HepG2 (cell line): ENCODE data around the gene TMEM97. TPM values are rescaled to one million over a fixed set of nuclear protein-coding genes. Genes with fewer than 3 reads are reported as not detected.

ENCODE experiments used
- CC2D1A ChIP-seq: sonication (generic); formaldehyde crosslinking; IDR thresholded peaks from 2 replicates; pipeline ENCODE4 v1.8.1; 2023; ENCODE audit warnings: mild to moderate bottlenecking, missing genetic modification reagents
- DMAP1 ChIP-seq: IDR thresholded peaks from 2 replicates; pipeline ENCODE4 v1.6.1; 2016
- HOXA3 ChIP-seq: sonication (generic); formaldehyde crosslinking; IDR thresholded peaks from 2 replicates; pipeline ENCODE4 v1.5.0; 2020; ENCODE audit warnings: missing genetic modification reagents
- KLF16 ChIP-seq, 2 experiments: sonication (generic) in 1 of 2; formaldehyde crosslinking in 1 of 2; IDR thresholded peaks; 2 replicates each; pipeline versions ENCODE4 v1.6.1 to v1.8.0; 2016 to 2023; ENCODE audit warnings: missing genetic modification reagents in 2 of 2, missing compliant biosample characterization in 1 of 2
- KLF6 ChIP-seq: IDR thresholded peaks from 2 replicates; pipeline ENCODE4 v1.8.0; 2016; ENCODE audit warnings: missing biosample characterization, missing genetic modification reagents
- MYNN ChIP-seq: sonication (generic); formaldehyde crosslinking; IDR thresholded peaks from 2 replicates; pipeline ENCODE4 v1.4.0; 2020; ENCODE audit warnings: mild to moderate bottlenecking, low read depth, missing genetic modification reagents
- RFXAP ChIP-seq: sonication (generic); formaldehyde crosslinking; IDR thresholded peaks from 2 replicates; pipeline ENCODE4 v1.4.0; 2020; ENCODE audit warnings: missing genetic modification reagents, borderline replicate concordance
- SMAD3 ChIP-seq: sonication (generic); formaldehyde crosslinking; IDR thresholded peaks from 2 replicates; pipeline ENCODE4 v1.4.0; 2020; ENCODE audit warnings: missing genetic modification reagents
- ZNF451 ChIP-seq: sonication (generic); formaldehyde crosslinking; IDR thresholded peaks from 2 replicates; pipeline ENCODE4 v1.5.0; 2020; ENCODE audit warnings: mild to moderate bottlenecking, missing genetic modification reagents
- ZNF775 ChIP-seq: sonication (generic); formaldehyde crosslinking; IDR thresholded peaks from 2 replicates; pipeline ENCODE4 v1.4.0; 2020; ENCODE audit warnings: missing genetic modification reagents, mild to moderate bottlenecking, moderate library complexity, borderline replicate concordance
- polyA plus RNA-seq, 8 experiments: library from polyadenylated mRNA; depleted of rRNA in 3 of 8; stranded (reverse) in 7 of 8; unstranded in 1 of 8; fragments of >200 nt; fragmentation: Illumina TruSeq in 4 of 8; extraction: Trizol in 4 of 8; gene quantifications; 2 replicates each; pipeline versions ENCODE4 v1.2.1 to v1.2.3, GENCODE V29; 2011 to 2016; ENCODE audit warnings: low read depth in 4 of 8, missing spikeins in 1 of 8, mixed read lengths in 1 of 8; ENCODE audit not compliant: insufficient read depth in 1 of 8
- total RNA-seq, 5 experiments: library from RNA; depleted of rRNA; stranded (reverse); fragments of >200 nt; fragmentation: Illumina TruSeq; extraction: Trizol; gene quantifications; 2 replicates each; pipeline ENCODE4 v1.2.3, GENCODE V29; 2016; ENCODE audit warnings: low read depth in 1 of 5
- TF ChIP-seq, protein P1 (sequence below): sonication (generic); formaldehyde crosslinking; IDR thresholded peaks from 2 replicates; pipeline ENCODE4 v1.4.0; 2020; ENCODE audit warnings: mild to moderate bottlenecking, missing genetic modification reagents
- TF ChIP-seq, protein P2 (sequence below), 2 experiments: sonication (generic) in 1 of 2; formaldehyde crosslinking in 1 of 2; IDR thresholded peaks; 2 replicates each; pipeline versions ENCODE4 v1.4.0 to v1.6.1; 2018 to 2020; ENCODE audit warnings: missing genetic modification reagents in 2 of 2, borderline replicate concordance in 1 of 2, low read depth in 1 of 2, mild to moderate bottlenecking in 1 of 2, missing biosample characterization in 1 of 2
- TF ChIP-seq, protein P3 (sequence below): sonication (generic); formaldehyde crosslinking; IDR thresholded peaks from 2 replicates; pipeline ENCODE4 v1.5.0; 2020; ENCODE audit warnings: mild to moderate bottlenecking, missing genetic modification reagents, moderate library complexity
- TF ChIP-seq, protein P4 (sequence below): sonication (generic); formaldehyde crosslinking; IDR thresholded peaks from 2 replicates; pipeline ENCODE4 v1.8.0; 2022; ENCODE audit warnings: mild to moderate bottlenecking, missing genetic modification reagents, borderline replicate concordance
- TF ChIP-seq, protein P5 (sequence below): sonication (generic); formaldehyde crosslinking; IDR thresholded peaks from 2 replicates; pipeline ENCODE4 v1.4.0; 2020; ENCODE audit warnings: mild to moderate bottlenecking, missing genetic modification reagents

TMEM97 gene
- total and polyA plus RNA-seq, 2 of the 13 experiments (the other 11 are each of a cell fraction or from before 2014, with no cell fraction given), result 69.6 to 137 TPM

DNA sequence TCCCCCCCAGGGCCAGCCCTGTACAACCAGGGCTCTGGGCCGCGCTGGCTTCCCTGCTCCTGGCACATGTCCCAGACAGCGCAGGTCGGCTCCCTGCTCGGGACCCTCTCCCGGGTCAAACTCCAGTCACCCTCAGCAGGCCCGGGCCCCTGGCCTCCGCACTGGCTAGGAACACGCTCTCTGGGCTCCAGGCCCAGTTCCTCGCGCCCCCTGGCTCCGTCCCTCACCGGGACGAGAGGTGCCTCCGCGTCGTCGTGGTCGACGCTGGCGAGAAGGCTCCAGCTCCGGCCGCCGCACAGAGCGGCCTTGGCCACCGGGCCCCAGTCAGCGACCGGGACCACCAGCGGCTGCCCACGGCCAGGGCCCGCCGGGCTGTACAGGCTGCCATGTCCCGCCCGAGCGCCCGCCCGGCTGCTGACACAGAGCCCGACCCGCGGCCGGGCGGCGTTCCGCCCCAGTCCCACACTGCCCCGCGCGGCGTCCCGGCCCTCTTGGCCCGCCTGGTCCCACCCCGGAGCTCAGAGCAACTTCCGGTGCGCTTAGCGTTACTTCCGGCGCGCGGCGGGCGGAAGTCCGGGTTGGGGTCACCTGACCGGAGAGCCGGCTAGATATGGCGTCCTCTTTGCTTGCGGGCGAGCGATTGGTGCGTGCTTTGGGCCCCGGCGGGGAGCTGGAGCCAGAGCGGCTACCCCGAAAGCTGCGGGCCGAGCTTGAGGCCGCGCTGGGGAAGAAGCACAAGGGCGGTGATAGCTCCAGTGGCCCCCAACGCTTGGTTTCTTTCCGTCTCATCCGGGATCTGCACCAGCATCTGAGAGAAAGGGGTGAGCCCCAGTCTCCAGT, 38.3 kb downstream of the TMEM97 start, which contains the start of gene POLDIP2 (continued):
- TF ChIP-seq, protein P1, sequence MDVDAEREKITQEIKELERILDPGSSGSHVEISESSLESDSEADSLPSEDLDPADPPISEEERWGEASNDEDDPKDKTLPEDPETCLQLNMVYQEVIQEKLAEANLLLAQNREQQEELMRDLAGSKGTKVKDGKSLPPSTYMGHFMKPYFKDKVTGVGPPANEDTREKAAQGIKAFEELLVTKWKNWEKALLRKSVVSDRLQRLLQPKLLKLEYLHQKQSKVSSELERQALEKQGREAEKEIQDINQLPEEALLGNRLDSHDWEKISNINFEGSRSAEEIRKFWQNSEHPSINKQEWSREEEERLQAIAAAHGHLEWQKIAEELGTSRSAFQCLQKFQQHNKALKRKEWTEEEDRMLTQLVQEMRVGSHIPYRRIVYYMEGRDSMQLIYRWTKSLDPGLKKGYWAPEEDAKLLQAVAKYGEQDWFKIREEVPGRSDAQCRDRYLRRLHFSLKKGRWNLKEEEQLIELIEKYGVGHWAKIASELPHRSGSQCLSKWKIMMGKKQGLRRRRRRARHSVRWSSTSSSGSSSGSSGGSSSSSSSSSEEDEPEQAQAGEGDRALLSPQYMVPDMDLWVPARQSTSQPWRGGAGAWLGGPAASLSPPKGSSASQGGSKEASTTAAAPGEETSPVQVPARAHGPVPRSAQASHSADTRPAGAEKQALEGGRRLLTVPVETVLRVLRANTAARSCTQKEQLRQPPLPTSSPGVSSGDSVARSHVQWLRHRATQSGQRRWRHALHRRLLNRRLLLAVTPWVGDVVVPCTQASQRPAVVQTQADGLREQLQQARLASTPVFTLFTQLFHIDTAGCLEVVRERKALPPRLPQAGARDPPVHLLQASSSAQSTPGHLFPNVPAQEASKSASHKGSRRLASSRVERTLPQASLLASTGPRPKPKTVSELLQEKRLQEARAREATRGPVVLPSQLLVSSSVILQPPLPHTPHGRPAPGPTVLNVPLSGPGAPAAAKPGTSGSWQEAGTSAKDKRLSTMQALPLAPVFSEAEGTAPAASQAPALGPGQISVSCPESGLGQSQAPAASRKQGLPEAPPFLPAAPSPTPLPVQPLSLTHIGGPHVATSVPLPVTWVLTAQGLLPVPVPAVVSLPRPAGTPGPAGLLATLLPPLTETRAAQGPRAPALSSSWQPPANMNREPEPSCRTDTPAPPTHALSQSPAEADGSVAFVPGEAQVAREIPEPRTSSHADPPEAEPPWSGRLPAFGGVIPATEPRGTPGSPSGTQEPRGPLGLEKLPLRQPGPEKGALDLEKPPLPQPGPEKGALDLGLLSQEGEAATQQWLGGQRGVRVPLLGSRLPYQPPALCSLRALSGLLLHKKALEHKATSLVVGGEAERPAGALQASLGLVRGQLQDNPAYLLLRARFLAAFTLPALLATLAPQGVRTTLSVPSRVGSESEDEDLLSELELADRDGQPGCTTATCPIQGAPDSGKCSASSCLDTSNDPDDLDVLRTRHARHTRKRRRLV (CRISPR knock-in tag), result peak; percentile 72; the same call in 1 of the 2 replicates
- TF ChIP-seq SMAD3 (CRISPR knock-in tag) (peak; percentile 86), RFXAP (CRISPR knock-in tag) (peak; percentile 56; the same call in 1 of the 2 replicates), ZNF775 (CRISPR knock-in tag) (no peak), KLF16 (CRISPR knock-in tag; IDR thresholded peaks at IDR 0.05) (peak in 1 of 2 experiments; percentile 58; a peak in 1 of 4 replicates), HOXA3 (CRISPR knock-in tag) (peak; percentile 98), ZNF451 (CRISPR knock-in tag) (0 out of 2 replicates have a peak, but pooled peaks have one; percentile 27), DMAP1 (CRISPR knock-in tag) (peak; percentile 66), CC2D1A (no peak), MYNN (CRISPR knock-in tag) (no peak; the same call in 1 of the 2 replicates), KLF6 (peak; percentile 91)
- TF ChIP-seq, protein P2, sequence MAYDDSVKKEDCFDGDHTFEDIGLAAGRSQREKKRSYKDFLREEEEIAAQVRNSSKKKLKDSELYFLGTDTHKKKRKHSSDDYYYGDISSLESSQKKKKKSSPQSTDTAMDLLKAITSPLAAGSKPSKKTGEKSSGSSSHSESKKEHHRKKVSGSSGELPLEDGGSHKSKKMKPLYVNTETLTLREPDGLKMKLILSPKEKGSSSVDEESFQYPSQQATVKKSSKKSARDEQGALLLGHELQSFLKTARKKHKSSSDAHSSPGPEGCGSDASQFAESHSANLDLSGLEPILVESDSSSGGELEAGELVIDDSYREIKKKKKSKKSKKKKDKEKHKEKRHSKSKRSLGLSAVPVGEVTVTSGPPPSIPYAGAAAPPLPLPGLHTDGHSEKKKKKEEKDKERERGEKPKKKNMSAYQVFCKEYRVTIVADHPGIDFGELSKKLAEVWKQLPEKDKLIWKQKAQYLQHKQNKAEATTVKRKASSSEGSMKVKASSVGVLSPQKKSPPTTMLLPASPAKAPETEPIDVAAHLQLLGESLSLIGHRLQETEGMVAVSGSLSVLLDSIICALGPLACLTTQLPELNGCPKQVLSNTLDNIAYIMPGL (CRISPR knock-in tag; IDR thresholded peaks at IDR 0.05; ENCODE audit: borderline replicate concordance in 1 of 2, low read depth in 1 of 2), result peak; percentile 64 to 85; a peak in 2 of 4 replicates
- TF ChIP-seq, protein P3, sequence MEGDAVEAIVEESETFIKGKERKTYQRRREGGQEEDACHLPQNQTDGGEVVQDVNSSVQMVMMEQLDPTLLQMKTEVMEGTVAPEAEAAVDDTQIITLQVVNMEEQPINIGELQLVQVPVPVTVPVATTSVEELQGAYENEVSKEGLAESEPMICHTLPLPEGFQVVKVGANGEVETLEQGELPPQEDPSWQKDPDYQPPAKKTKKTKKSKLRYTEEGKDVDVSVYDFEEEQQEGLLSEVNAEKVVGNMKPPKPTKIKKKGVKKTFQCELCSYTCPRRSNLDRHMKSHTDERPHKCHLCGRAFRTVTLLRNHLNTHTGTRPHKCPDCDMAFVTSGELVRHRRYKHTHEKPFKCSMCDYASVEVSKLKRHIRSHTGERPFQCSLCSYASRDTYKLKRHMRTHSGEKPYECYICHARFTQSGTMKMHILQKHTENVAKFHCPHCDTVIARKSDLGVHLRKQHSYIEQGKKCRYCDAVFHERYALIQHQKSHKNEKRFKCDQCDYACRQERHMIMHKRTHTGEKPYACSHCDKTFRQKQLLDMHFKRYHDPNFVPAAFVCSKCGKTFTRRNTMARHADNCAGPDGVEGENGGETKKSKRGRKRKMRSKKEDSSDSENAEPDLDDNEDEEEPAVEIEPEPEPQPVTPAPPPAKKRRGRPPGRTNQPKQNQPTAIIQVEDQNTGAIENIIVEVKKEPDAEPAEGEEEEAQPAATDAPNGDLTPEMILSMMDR (CRISPR knock-in tag), result peak; percentile 24; the same call in 1 of the 2 replicates
- TF ChIP-seq, protein P4, sequence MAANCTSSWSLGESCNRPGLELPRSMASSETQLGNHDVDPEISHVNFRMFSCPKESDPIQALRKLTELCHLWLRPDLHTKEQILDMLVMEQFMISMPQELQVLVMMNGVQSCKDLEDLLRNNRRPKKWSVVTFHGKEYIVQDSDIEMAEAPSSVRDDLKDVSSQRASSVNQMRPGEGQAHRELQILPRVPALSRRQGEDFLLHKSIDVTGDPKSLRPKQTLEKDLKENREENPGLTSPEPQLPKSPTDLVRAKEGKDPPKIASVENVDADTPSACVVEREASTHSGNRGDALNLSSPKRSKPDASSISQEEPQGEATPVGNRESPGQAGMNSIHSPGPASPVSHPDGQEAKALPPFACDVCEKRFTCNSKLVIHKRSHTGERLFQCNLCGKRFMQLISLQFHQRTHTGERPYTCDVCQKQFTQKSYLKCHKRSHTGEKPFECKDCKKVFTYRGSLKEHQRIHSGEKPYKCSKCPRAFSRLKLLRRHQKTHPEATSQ, result peak; percentile 83; the same call in 1 of the 2 replicates
- TF ChIP-seq, protein P5, sequence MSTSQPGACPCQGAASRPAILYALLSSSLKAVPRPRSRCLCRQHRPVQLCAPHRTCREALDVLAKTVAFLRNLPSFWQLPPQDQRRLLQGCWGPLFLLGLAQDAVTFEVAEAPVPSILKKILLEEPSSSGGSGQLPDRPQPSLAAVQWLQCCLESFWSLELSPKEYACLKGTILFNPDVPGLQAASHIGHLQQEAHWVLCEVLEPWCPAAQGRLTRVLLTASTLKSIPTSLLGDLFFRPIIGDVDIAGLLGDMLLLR, result no peak
